RPMI8226 (cell line): ENCODE data around the gene KREMEN1.
"Not testable (repeated sequence)": the region's sequence is repeated elsewhere in the genome, so short reads cannot be mapped to it uniquely, and the experiment has no call there.

Experiments used
- DNase-seq: peaks from one replicate; pipeline ENCODE4 v3.0.0-alpha.2; 2015

Gene KREMEN1

GRCh38 chr22:29079218-29079901 lies 6.5 kb downstream of the KREMEN1 start:
- DNase-seq = no peak

GRCh38 chr22:29080106-29080975 lies 7.5 kb downstream of the KREMEN1 start:
- no peak for DNase-seq

- no peak for DNase-seq
These were observed 8.8 kb downstream of the KREMEN1 start for GRCh38 chr22:29081517-29082236.

GRCh38 chr22:29082826-29083545 lies 10.2 kb downstream of the KREMEN1 start:
- DNase-seq = no peak

GRCh38 chr22:29083576-29083932 lies 10.7 kb downstream of the KREMEN1 start:
- DNase-seq = not testable (repeated sequence)

- DNase-seq = no peak
These were observed 11.2 kb downstream of the KREMEN1 start for GRCh38 chr22:29083933-29084591.

GRCh38 chr22:29087012-29087411 lies 14.2 kb downstream of the KREMEN1 start:
- DNase-seq = no peak

- DNase-seq = no peak
These were observed 16.0 kb downstream of the KREMEN1 start for GRCh38 chr22:29088809-29089208.

GRCh38 chr22:29089507-29089906 lies 16.7 kb downstream of the KREMEN1 start:
- DNase-seq = no peak

- DNase-seq = no peak
These were observed 17.2 kb downstream of the KREMEN1 start for GRCh38 chr22:29090039-29090438.

- no peak for DNase-seq
These were observed 19.4 kb downstream of the KREMEN1 start for GRCh38 chr22:29092243-29092642.

- no peak for DNase-seq
These were observed 20.2 kb downstream of the KREMEN1 start for GRCh38 chr22:29093030-29093429.

GRCh38 chr22:29093501-29094300 lies 20.9 kb downstream of the KREMEN1 start:
- no peak for DNase-seq

- DNase-seq = no peak
These were observed 22.6 kb downstream of the KREMEN1 start for GRCh38 chr22:29095459-29095858.

- DNase-seq = no peak
These were observed 24.2 kb downstream of the KREMEN1 start for GRCh38 chr22:29096736-29097669.

GRCh38 chr22:29098296-29098695 lies 25.5 kb downstream of the KREMEN1 start:
- DNase-seq = no peak

GRCh38 chr22:29102300-29102699 lies 29.5 kb downstream of the KREMEN1 start:
- no peak for DNase-seq

- DNase-seq = no peak
These were observed 30.3 kb downstream of the KREMEN1 start for GRCh38 chr22:29103121-29103520.

GRCh38 chr22:29105468-29105867 lies 32.6 kb downstream of the KREMEN1 start:
- DNase-seq = peak; percentile 45

GRCh38 chr22:29106839-29107238 lies 34.0 kb downstream of the KREMEN1 start:
- no peak for DNase-seq
